ENCODE measurements around the gene MACROD2.

Gene MACROD2

DNA sequence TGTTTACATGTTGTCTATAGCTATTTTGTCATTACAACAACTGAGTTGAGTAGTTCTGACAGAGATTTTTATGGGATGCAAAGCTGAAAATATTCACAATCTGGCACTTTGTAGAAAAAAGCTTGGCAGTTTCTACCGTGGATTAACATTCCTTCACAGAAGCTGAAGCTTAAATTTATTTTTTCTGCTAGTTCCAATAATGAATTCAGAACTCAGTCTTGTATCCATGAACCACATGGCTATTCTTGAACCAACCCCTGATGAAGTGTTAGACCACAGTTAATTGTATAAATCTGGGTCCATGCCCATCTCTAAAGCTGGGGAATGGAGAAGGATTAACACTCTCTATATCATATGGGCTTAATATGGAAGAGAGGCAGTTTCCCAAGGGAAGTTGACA lies 1085.9 kb downstream of the MACROD2 start:
- TF ChIP-seq, protein P1, sequence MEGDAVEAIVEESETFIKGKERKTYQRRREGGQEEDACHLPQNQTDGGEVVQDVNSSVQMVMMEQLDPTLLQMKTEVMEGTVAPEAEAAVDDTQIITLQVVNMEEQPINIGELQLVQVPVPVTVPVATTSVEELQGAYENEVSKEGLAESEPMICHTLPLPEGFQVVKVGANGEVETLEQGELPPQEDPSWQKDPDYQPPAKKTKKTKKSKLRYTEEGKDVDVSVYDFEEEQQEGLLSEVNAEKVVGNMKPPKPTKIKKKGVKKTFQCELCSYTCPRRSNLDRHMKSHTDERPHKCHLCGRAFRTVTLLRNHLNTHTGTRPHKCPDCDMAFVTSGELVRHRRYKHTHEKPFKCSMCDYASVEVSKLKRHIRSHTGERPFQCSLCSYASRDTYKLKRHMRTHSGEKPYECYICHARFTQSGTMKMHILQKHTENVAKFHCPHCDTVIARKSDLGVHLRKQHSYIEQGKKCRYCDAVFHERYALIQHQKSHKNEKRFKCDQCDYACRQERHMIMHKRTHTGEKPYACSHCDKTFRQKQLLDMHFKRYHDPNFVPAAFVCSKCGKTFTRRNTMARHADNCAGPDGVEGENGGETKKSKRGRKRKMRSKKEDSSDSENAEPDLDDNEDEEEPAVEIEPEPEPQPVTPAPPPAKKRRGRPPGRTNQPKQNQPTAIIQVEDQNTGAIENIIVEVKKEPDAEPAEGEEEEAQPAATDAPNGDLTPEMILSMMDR (IDR thresholded peaks at IDR 0.05; ENCODE audit: control extremely low read depth, extremely low read depth, low read depth, missing control alignments), result no peak
- no peak for DNase-seq (ENCODE audit: extremely low spot score)
- ChIA-PET POLR2A (no interaction called here), CTCF (no interaction called here)

DNA sequence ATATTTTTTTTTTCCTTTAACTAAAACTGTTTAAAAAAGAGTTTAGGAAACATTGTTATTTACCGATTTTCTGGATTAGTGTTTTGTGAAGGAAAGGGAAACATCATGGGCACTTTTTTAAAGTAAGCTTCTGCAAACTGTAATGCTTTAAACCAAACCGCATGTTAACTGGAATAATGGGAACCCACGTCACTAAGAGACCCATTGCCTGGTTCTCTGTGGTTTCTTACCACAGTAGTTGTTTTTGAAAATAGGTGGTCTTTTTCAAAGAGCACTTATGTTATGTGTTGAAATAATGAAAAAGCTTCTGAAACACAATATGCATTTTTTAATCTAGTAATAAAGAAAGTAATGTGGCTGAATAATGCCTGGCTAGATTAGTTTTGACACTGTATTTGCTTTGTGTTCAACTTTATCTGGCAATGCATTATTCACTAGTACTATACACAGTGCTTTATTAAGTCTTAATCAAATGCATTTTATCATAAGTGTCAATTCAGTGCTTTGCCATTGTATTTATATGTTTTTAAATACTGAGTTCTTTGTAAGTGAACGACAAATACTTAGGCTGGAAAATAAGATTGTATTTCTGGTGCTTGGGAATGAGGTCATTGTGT lies 1096.2 kb downstream of the MACROD2 start:
- DNase-seq (ENCODE audit: extremely low spot score), result no peak
- TF ChIP-seq, protein P1 (IDR thresholded peaks at IDR 0.05; ENCODE audit: control extremely low read depth, extremely low read depth, low read depth, missing control alignments), result no peak
- CTCF ChIA-PET, result interaction anchor here (1.4 kb wide), 1 partner anchor 9 kb away, joined by 4 read pairs; no protein-coding TSS in a partner anchor
- POLR2A ChIA-PET, result no interaction called here

DNA sequence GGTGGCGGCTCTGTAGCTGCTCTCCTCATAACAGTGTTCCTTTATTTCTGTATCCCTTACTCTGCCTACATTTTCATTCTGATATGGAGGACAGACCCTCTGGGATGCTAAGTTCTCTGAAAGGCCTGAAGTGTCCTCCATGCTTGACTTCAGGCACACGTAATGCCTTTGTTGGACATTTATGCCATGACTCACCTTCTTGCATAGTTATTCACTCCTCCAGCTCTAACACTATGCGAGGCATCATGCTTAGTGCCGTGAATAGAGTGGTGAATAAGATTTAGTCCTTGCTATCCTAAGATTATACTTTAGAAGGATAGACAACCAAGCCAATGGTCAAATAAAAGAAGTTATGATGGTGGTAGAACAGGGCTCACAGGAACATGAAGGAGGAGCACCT lies 1103.0 kb downstream of the MACROD2 start:
- POLR2A ChIA-PET, result no interaction called here
- CTCF ChIA-PET, result no interaction called here
- no peak for DNase-seq (ENCODE audit: extremely low spot score)
- TF ChIP-seq, protein P1 (IDR thresholded peaks at IDR 0.05; ENCODE audit: control extremely low read depth, extremely low read depth, low read depth, missing control alignments), result no peak

DNA sequence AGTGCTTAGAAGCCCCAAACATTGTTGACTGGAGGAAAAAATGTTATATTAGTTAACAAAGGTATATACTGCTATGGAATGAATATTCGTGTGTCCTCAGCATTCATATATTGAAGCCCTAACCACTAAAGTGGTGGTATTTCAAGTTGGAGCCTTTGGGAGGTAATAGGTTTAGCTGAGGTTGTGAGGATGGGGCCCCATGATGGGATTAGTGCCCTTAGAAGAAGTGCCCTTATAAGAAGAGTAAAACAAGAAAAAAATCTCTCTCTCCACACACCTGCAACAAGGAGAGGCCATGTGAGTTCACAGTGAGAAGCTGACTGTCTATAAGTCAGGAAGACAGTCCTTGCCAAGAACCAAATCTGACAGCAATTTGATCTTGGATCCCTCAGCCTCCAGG lies 1103.8 kb downstream of the MACROD2 start:
- DNase-seq (ENCODE audit: extremely low spot score), result no peak
- ChIA-PET POLR2A (no interaction called here), CTCF (interaction anchor here (1.0 kb wide), 1 partner anchor 10 kb away, joined by 3 read pairs; no protein-coding TSS in a partner anchor)
- TF ChIP-seq, protein P1 (IDR thresholded peaks at IDR 0.05; ENCODE audit: control extremely low read depth, extremely low read depth, low read depth, missing control alignments), result no peak

DNA sequence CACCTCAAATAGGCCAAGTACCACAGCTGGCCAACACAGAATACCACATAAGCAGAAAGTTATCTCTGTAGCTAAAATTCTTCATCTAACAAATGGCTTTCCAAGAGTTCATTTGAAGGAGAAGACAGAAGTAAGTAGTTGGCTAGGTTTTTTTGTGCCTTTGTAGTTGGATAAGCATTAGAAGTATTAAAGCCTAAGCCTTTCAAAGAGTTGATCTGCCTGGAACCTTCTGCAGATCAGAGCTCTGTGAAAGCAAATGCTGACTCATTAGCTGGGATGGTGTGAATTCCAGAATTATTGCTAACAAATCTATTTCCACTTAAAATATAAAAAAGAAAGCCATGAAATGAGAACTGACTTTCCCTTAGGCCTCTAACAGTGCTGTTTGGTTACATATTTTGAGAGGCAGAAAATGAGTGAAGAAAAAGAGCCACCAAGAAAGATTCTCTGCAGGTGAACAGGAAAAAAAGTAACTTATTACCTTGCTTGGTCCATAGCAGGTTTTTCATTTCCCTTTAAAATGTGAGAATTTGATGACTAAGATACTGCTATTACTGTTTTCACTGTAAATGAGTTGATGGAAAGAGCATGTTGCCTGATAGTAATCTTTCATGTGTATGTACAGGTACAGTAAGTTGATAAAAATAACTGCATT lies 1105.3 kb downstream of the MACROD2 start:
- TF ChIP-seq, protein P1 (IDR thresholded peaks at IDR 0.05; ENCODE audit: control extremely low read depth, extremely low read depth, low read depth, missing control alignments), result no peak
- ChIA-PET CTCF (interaction anchor here (1.5 kb wide), 1 partner anchor 11 kb away, joined by 3 read pairs; no protein-coding TSS in a partner anchor), POLR2A (no interaction called here)
- no peak for DNase-seq (ENCODE audit: extremely low spot score)

DNA sequence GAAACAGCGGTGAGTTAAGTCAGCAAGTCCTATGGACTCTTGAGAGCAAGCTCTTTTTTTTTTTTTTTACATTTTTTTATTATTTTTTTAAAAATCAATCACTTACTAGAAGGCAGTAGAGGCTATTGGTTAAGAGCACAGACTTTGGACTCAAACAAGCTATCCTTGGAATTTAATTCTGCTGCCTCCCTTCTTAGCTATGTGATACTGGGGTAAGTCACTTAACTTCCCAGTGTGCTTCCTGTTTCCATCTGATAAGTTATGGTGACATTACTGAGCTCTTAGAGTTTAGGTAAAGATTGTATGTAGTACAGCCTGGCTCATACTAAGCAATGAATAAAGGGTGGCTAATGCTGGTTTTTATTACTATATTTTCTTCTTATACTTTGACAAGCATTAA lies 1112.6 kb downstream of the MACROD2 start:
- CTCF ChIA-PET, result no interaction called here
- DNase-seq (ENCODE audit: extremely low spot score), result no peak
- TF ChIP-seq, protein P1 (IDR thresholded peaks at IDR 0.05; ENCODE audit: control extremely low read depth, extremely low read depth, low read depth, missing control alignments), result no peak
- POLR2A ChIA-PET, result interaction anchor here (0.7 kb wide), 1 partner anchor 566 kb away, joined by 3 read pairs; no protein-coding TSS in a partner anchor
